Left kidney (tissue), 2 donors: ENCODE data around the gene SLC37A3. TPM values are rescaled to one million over a fixed set of nuclear protein-coding genes. Genes with fewer than 3 reads are reported as not detected.
"Not testable (repeated sequence)": the region's sequence is repeated elsewhere in the genome, so short reads cannot be mapped to it uniquely, and the experiment has no call there.

Experiments
- DNase-seq: peaks from one replicate; pipeline ENCODE4 v3.0.0-alpha.2; 2013
- polyA plus RNA-seq: library from polyadenylated mRNA; unstranded; fragments of 120-200 nt; gene quantifications from one replicate; pipeline ENCODE4 v1.2.1, GENCODE V29; 2013; ENCODE audit not compliant: insufficient read length

The SLC37A3 gene
- polyA plus RNA-seq, 1 donor = 63.4 TPM

DNA sequence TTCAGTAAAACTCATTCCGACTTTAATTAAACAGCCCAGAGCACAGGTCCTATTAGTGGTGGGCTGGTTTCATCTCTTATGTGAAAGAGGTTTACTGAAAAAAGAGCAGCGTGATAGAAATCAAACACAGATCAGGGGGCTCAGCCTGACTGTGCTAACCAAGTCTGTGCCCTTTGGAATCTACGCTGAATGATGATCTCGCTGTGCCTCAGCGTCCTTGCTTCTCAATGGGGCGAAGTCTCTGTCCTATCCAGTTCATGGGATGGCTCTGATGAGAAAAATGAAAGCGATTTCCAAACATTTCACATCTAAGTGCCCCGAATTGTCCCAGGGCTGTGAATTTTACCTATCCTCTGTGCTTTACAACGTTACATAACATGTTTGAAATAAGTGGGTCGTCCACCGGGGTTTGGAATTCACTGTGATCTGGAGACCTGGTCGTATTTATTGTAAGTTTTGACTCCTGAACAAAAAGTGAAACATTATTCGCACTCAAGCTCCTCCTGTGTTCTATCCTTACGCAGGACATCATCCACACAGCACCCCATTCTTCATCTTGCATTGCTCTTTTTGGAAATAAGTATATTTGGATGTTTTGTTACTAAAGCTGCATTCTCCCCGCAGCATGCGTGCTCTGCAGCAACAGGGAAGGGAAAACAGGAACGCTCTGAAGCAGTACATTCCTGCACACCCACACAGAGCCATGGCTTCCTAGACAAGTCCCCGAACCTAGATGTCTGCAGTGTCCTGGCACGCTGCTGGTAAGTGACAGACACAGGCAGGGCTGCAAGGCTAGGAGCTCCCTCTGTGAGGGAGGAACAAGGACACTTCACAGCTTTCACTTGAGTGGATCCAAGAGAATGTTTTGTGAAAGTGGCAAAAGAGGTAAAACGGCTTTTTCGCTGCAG lies 83.5 kb downstream of the SLC37A3 start:
- DNase-seq = no peak

DNA sequence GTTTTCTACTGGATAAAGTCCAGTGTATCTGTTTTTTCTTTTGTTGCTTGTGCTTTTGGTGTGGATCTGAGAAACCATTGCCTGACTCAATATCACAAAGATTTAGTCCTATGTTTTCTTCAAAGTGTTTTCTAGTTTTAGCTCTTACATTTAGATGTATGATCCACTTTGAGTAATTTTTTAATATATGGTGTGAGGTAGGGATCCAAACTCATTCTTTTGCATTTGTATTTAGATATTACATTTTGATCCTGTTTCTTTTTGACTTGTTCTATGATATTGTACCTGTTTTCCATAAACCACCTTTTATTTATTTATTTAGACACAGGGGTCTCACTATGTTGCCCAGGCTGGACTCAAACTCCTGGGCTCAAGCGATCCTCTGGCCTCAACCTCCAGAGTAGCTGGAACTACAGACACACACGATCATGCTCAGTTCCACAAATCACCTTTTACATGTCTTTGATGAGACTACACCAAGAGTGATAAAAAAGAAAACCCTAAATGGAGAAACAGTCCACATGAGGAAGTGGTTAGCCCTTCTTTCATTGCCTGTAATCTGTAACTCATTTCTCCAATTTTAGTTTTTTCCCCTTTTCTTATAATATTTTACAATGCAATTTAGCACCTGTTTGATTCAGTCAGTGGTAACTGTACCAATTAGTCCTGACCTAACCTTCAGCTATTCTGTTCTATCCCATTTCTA lies 86.0 kb downstream of the SLC37A3 start:
- no peak for DNase-seq

DNA sequence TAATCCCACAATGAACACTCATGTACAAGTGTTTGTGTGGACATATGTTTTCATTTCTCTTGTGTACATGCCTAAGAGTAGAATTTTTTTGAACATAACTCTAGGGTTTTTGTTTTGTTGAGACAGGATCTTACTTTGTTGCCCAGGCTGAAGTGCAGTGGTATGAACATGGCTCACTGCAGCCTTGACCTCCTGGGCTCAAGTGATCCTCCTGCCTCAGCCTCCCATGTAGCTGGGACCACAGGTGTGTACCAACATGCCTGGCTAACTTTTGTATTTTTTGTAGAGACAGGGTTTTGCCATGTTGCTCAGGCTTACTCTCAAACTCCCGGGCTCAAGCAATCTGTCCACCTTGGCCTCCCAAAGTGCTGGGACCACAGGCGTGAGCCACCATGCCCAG lies 87.2 kb downstream of the SLC37A3 start:
- not testable (repeated sequence) for DNase-seq

DNA sequence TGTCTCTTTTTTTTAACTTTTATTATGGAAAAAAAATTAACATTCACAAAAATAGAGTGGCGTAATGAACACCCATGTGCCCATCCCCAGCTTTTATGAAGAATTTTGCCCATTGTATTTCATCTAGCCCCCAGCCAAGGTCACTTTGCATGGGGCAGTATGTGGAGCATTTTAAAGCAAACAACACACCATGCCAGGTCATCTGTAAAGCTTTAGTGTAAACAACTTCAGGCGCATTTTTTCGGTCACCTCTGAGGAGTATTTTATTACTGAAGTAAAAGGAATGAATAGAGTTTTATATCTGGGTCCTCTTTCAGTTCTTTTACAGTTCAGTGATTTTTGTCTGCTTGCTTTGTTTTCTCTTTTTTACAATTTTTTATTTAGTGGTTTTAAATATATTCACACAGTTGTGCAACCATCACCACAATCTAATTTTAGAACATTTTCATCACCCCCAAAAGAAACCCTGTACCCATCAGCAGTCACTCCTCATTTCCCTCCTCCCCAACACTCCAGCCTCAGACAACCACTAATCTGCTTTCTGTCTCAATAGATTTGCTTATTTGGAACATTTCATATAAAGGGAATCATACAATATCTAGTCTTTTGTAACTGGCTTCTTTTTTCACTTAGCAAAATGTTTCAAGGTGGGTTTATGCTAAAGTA lies 87.9 kb downstream of the SLC37A3 start:
- DNase-seq = no peak

DNA sequence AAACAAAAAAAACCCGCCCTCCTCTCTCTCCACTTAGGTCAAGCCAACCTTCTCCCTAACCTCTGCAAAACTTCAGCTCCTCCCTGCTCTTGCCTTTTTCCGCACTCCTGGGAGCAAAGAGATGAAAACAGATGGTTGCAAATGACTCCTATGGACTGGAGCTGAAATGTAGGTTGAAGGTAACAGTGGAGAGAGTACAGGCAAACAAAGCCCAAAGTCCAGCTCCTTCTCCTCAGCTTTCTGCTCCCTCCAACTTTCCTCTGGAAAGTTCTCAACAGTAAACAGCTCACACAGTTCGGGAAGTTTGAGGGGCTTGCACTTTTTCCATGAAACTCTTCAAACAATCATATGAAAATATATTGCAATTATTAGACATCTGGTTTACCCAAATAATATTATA lies 90.3 kb downstream of the SLC37A3 start:
- no peak for DNase-seq

DNA sequence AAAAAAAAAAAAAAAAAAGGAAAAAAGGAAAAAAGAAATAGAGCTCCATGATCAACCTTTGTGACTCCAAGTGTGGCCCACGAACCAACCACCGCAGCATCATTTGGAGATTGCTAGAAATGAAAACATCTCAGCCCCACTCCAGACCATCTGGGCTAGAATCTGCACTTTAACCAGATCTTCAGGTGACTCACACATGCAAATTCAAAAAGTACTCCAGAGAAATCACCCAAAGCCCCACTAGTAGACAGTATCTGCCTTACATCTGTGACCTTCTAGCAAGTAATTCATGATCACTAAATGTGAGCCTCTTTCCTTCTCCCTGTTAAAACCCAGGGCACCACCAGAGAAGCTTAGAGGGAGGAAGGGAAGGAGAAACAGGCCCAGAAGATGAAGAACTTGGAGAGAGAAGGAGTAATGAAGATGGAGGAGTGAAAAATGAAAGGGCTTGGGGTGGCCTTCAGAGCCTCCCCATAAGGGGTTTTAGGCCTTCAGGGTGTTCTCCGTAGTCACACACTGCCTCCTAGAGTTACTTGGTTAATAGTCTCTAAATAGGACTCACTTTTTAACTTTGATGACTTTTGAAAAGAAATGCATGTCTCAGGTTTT lies 94.0 kb downstream of the SLC37A3 start:
- DNase-seq = no peak

DNA sequence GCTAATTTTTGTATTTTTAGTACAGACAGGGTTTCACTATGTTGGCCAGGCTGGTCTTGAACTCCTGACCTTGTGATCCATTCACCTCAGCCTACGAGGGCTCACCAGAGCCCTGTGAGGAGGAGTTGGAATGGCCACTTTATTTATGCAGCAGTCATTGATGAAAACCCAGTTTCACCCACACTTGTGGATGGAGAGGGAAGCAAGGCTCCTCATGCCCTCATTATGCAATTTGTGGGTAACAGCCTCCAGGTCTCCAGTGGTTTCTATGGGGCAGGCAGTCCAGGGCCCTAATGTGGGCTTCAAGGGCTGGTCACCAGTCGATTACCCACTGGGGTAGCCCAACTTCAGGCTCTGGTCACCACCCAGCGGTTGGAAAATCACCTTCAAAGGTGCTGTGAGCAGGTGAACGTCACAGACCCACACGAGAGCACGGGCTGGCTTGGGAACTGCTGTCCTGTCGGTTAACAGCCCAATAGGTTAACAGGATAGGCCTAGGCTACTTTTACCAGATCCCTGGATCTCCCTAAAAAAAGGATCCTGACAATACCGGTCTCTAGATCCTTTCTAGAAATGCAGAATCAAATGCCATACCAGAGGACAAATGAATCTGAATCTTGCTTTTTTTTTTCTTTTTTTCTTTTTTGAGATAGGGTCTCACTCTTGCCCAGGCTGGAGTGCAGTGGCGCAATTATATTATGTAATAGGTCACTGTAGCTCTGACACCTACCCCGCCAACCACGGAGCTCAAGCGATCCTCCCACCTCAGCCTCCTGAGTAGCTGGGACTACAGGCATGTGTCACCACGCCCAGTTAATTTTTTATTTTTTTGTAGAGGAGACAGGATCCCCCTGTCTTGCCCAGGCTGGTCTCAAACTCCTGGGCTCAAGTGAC lies 97.8 kb downstream of the SLC37A3 start:
- no peak for DNase-seq

DNA sequence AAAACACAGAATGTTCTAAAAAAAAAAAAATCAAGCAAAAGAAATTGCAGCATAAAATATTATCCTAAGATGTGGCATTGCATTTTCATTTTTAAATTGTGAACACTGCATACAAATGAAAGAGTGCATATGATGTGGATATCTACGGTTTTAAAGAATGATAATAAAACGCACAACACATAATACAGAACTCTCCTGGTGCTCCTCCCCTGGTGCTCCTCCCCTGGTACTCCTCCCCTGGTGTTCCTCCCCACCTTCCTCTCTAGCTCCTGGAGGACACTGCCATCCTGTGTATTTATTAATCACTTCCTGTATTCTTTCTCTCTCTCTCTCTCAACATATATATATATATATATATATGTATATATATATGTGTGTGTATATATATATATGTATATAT lies 100.1 kb downstream of the SLC37A3 start:
- DNase-seq = no peak

DNA sequence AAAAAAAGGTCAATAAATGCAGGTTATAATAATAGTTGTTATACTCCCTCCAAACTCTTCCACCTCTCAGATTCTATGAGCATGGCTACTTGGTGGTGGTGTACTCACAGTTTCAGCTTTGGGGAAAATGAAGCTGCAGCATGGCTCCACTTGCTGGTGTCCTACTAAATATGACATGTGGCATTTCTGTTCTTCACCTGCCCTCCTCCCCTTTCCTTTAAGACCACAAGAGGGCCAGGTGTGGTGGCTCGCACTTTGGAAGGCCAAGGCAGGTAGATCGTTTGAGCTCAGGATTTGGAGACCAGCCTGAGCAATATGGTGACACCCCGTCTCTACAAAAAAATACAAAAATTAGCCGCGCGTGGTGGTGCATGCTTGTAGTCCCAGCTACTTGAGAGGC lies 101.1 kb downstream of the SLC37A3 start:
- DNase-seq = no peak

DNA sequence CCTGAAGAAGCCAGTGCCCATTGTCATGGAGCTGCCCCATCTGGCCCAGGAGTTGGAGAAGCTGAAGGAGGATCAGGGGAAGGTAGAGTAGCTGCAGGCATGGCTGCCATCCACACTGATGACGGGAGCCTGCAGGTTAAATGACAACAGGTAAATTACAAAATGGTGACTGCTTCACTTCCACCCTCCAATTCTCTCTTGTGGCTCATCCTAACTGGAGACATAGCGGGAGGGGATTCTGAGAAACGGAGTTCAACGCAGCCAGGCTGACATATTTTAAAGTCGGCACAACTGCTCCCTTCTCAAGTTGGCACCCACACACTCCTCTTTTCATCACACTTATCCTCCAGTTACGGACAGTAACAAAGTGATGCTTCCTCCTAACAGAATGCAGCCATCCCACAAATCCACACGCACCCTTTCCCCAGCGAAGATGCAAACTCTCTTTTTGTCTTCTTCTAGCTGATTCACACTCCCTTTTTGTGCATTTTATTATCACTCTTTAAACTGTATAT lies 103.0 kb downstream of the SLC37A3 start:
- DNase-seq = no peak

DNA sequence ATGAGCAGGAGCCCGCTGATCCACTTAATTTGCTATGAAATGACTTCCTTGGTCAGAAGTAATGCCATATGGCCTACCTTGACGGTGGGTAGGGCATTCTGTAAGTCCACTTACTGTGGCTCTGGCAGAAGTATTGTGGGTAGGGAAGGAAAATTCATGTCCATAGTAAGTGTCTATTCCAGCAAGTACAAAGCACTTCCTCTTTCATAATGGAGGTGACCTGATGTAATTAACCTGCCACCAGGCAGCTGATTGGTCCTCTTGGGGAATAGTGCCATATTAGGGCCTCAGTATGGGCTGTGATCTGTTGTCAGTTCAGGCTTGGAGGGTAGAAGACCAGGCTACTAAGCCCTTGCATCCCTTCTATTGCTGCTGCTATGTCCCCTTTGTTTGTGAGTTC lies 103.9 kb downstream of the SLC37A3 start:
- DNase-seq = no peak

DNA sequence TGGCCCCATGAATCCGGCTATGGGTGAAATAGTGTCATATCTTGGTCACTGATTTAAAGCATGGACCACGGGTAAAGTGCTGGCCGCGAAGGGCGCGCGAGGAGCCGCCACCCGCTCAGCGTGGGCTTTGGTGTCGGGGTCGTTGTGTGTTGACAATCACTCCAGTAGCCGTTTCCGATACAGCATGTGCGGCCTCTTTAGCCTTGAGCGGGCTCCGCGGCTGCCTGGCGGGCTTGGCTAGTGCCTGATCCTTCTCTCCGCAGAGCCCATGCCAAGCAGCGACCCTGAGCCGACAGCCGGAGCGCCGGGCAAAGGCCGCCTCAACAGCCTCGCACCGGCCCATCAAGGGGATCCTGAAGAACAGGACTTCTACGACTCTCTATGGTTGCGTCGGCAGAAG lies 105.9 kb downstream of the SLC37A3 start:
- DNase-seq = no peak

DNA sequence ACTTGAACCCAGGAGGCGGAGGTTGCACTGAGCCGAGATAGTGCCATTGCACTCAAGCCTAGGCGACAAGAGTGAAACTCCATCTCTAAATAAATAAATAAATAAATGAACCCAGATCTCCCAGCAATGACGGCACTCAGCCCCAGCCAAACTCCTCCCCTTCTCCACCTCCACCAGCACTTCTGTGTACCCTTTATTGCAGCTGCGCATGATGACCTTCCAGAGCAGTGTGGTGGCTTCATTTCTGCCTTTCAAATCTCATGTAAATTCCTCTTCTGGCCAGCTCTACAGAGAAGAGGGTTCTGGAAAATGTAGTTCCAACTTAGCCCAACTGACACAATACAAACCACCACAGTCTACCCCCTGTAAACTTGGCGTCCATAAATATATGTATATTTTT lies 108.5 kb downstream of the SLC37A3 start:
- DNase-seq = no peak

DNA sequence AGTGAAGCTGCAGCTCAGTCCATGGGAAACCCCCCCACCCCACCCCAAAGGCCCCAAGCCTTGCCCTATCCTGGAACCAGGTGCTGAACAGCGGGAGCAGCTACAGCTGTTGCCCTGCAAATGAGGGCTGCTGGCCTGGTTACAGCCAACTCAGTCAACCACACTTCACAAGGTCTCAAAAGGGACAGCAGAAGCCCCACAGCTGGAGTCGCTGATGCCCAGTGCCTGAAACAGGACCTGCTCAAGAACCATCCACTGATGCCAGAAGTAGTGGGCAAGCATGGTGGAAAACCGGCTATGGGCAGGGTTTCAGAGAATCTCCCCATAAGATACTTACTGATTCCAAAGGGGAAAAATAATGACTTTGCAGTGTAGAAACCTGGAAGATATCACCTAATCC lies 110.3 kb downstream of the SLC37A3 start:
- DNase-seq = no peak

DNA sequence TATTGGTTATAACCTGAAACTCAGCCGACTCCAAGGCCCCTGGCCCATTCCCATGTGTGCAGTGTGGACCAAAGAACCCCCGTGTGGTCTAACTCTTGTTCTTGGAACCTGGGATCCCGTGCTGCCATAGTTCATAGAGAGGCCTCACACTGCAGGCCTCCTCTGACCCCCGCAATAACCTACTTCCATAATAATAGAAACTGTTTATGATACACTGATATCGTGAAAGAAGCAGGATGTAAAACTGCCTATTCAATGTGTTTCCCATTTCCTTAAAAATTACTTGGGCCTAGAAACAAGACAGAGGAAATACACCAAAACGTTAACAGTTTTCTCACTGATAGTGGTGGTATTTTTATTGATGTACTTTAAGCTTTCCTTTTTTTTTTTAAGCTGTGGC lies 112.4 kb downstream of the SLC37A3 start:
- no peak for DNase-seq

DNA sequence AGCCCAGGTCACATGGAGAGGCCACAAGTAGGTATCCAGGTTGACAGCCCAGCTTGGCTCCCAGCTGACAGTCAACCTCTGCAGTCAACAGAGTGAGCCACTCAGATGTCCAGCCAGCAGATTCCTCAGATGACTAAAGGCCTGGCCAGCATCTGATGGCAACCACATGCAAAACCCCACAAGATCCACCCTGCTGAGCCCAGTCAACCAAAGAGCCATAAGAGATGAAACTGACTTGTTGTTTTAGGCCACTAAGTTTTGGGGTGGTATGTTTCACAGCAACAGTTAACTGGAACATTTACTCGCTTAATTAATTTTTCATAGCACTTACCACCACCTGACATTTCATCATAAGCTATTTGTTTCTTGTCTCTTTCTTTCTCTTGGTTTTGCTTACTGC lies 114.3 kb downstream of the SLC37A3 start:
- DNase-seq = no peak

Other genes with a start within 250 kb of the SLC37A3 start
- 17.5 TPM for gene KDM7A, start 221.5 kb downstream of the SLC37A3 start, polyA plus RNA-seq
- gene RAB19, start 5.5 kb upstream of the SLC37A3 start, polyA plus RNA-seq = 2.9 TPM
- 128 TPM for gene MKRN1, start 81.0 kb upstream of the SLC37A3 start, polyA plus RNA-seq
- gene DENND2A, start 242.3 kb upstream of the SLC37A3 start, polyA plus RNA-seq = 35.5 TPM